ENCODE data around the gene STX8.
A peak's percentile ranks its signal among the peaks of the same experiment; 100 is the strongest.

Gene STX8

DNA sequence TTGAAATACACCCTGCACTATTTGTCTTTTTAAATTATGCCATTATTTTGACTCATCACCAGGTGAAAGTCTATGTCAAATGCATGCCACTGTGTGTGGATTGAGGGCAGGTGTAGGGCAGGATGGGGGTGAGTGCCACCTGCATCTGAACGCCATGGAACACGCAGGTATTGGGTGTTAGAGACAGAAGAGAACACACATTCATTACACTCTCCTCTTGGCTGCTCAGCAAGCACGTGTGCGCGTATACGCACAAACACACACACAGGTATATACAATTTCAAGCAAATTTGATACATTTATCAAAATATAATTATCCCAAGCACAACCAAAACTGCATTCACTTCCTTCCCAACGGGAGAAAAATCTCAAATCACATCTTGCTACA is 285.4 kb downstream of the STX8 start:
- DNase-seq (ENCODE audit: insufficient read length, low spot score) = no peak
- TF ChIP-seq POLR2AphosphoS5 (IDR thresholded peaks at IDR 0.05; ENCODE audit: low read depth, low read length) (no peak), POLR2A (IDR thresholded peaks at IDR 0.05; ENCODE audit: low read depth, low read length) (no peak), POU2F2 (IDR thresholded peaks at IDR 0.05; ENCODE audit: low read depth, low read length) (no peak), TAF1 (IDR thresholded peaks at IDR 0.05; ENCODE audit: low read depth, low read length) (no peak), PAX5 (IDR thresholded peaks at IDR 0.05; ENCODE audit: insufficient read depth, low read length, severe bottlenecking) (no peak), SPI1 (IDR thresholded peaks at IDR 0.05; ENCODE audit: low read depth, low read length) (no peak)
- no peak for FAIRE-seq

DNA sequence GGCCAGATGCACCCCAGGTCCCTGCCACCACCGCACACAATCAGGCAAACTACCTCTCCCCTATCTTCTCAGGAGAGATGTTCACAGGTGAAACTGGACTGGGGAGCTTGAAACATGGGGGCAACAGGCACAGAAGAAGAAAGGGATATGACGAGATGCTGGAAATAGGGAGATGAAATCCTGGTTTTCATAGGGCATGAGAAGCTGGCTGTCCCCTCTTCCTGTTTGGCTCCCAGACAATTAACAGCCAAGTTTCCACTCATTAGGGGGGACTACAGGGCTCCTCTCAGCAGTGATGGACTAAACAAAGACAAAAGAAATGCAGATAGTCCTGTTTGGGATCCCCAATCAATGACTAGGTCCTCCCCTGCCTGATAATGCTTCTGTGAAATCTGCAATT is 288.3 kb downstream of the STX8 start:
- no peak for DNase-seq (ENCODE audit: insufficient read length, low spot score)
- no peak for TF ChIP-seq POU2F2 (IDR thresholded peaks at IDR 0.05; ENCODE audit: low read depth, low read length)
- no peak for TF ChIP-seq POLR2AphosphoS5 (IDR thresholded peaks at IDR 0.05; ENCODE audit: low read depth, low read length)
- TF ChIP-seq PAX5 (IDR thresholded peaks at IDR 0.05; ENCODE audit: insufficient read depth, low read length, severe bottlenecking) = no peak
- no peak for TF ChIP-seq POLR2A (IDR thresholded peaks at IDR 0.05; ENCODE audit: low read depth, low read length)
- TF ChIP-seq SPI1 (IDR thresholded peaks at IDR 0.05; ENCODE audit: low read depth, low read length) = no peak
- no peak for TF ChIP-seq TAF1 (IDR thresholded peaks at IDR 0.05; ENCODE audit: low read depth, low read length)
- FAIRE-seq = no peak

DNA sequence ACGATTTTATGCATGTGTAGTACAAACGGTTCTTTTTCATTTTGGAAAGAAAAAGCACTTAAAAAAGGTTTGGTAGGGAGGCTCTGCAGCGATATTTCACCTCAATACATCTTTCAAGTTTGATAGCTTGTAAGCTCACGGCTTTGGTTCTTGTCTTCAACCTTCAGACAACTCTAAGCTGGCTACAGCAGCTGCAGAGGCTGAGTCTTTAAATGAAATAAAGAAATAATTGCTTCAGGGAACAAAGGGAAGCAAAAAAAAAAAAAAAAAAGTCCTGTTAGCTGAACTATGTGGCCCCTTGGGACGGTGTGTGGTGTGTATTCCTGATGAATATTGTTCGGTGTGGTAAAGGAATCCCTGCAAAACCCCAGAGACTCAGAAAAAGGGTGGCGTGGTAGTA is 289.2 kb downstream of the STX8 start:
- TF ChIP-seq POLR2AphosphoS5 (IDR thresholded peaks at IDR 0.05; ENCODE audit: low read depth, low read length) (no peak), PAX5 (IDR thresholded peaks at IDR 0.05; ENCODE audit: insufficient read depth, low read length, severe bottlenecking) (no peak), POLR2A (IDR thresholded peaks at IDR 0.05; ENCODE audit: low read depth, low read length) (no peak), POU2F2 (IDR thresholded peaks at IDR 0.05; ENCODE audit: low read depth, low read length) (no peak), TAF1 (IDR thresholded peaks at IDR 0.05; ENCODE audit: low read depth, low read length) (no peak), SPI1 (IDR thresholded peaks at IDR 0.05; ENCODE audit: low read depth, low read length) (no peak)
- FAIRE-seq (no peak), DNase-seq (ENCODE audit: insufficient read length, low spot score) (no peak)

DNA sequence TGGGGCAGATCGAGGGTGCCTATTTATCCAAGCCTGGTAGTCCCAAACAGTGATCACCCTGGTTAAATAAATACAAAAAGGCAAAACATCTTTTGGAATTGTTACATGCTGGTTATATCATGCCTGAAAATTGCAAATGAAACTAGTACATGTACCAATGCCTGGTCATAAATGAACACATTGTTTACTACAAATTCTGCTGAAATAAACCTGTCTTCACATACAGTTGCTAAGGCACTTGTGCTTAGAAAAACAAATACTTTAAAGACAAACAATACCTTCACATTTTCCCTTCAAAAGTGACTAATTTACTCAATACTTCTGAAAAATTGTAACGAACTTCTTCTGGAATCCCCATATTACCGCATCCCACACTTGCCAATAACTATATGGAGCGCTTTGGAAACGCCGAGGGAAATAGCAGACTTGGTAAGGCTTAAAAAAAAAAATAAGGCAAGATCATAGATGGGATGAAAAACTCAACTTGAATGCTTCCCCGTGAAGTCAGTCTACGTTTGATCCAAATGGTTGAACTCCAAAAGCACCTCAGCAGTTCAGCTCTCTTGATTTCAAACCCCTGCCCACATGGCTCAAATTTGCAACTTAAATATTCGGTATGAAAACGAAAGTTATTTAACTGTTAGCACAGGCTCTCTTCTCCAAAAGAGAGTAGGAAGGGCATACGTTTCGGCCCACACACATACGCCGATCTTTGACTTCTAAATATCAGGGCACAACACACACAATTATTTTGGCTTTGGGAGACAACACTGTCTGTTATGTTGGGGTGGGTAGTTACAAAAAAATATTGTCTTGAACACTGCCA is 289.8 kb downstream of the STX8 start:
- DNase-seq (ENCODE audit: insufficient read length, low spot score) = no peak
- FAIRE-seq = no peak
- no peak for TF ChIP-seq POU2F2 (IDR thresholded peaks at IDR 0.05; ENCODE audit: low read depth, low read length)
- no peak for TF ChIP-seq PAX5 (IDR thresholded peaks at IDR 0.05; ENCODE audit: insufficient read depth, low read length, severe bottlenecking)
- TF ChIP-seq POLR2AphosphoS5 (IDR thresholded peaks at IDR 0.05; ENCODE audit: low read depth, low read length) = no peak
- TF ChIP-seq TAF1 (IDR thresholded peaks at IDR 0.05; ENCODE audit: low read depth, low read length) = no peak
- TF ChIP-seq SPI1 (IDR thresholded peaks at IDR 0.05; ENCODE audit: low read depth, low read length) = no peak
- TF ChIP-seq POLR2A (IDR thresholded peaks at IDR 0.05; ENCODE audit: low read depth, low read length) = no peak

DNA sequence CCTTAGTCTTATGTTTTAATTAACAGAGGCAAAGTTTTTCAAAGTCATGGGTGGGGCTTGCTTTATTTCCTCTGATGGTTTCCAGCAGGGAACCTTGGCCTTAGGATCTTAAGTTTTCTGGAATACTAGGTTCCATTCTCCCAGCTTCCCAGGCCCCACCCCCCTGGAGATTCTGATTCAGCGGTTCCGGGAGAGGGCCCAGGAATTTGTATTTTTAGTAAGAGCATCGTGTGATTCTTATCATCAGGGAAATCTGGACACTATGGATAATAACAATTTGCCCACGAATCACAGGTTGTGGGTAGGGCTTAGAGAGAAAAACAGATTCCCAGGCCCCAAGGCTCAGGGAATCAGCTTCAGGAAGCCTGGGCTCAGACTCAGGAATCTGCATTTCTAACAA is 290.7 kb downstream of the STX8 start:
- TF ChIP-seq POLR2AphosphoS5 (IDR thresholded peaks at IDR 0.05; ENCODE audit: low read depth, low read length) = no peak
- no peak for TF ChIP-seq TAF1 (IDR thresholded peaks at IDR 0.05; ENCODE audit: low read depth, low read length)
- TF ChIP-seq SPI1 (IDR thresholded peaks at IDR 0.05; ENCODE audit: low read depth, low read length) = no peak
- no peak for TF ChIP-seq POU2F2 (IDR thresholded peaks at IDR 0.05; ENCODE audit: low read depth, low read length)
- TF ChIP-seq PAX5 (IDR thresholded peaks at IDR 0.05; ENCODE audit: insufficient read depth, low read length, severe bottlenecking) = no peak
- no peak for TF ChIP-seq POLR2A (IDR thresholded peaks at IDR 0.05; ENCODE audit: low read depth, low read length)
- FAIRE-seq (no peak), DNase-seq (ENCODE audit: insufficient read length, low spot score) (no peak)

DNA sequence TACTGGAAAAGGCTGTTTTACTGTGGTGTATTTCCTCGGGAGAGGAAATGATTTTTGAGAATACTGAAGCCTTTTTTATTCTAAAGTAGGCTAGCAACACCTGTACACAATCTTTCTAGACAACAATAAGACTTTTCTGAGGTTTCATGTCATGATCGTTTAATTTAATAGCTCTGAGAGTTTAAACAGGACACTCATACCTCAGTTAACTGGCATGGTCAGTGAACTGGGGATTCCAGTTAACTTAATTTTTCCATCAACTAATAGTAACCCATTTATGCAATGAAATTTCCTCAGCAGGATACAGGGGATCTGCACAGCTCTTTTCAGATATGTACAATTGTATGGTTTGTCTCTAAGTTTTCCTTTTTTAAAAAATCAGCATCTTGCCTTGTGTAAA is 291.7 kb downstream of the STX8 start:
- no peak for TF ChIP-seq POLR2A (IDR thresholded peaks at IDR 0.05; ENCODE audit: low read depth, low read length)
- no peak for TF ChIP-seq TAF1 (IDR thresholded peaks at IDR 0.05; ENCODE audit: low read depth, low read length)
- TF ChIP-seq POLR2AphosphoS5 (IDR thresholded peaks at IDR 0.05; ENCODE audit: low read depth, low read length) = no peak
- no peak for TF ChIP-seq PAX5 (IDR thresholded peaks at IDR 0.05; ENCODE audit: insufficient read depth, low read length, severe bottlenecking)
- no peak for TF ChIP-seq SPI1 (IDR thresholded peaks at IDR 0.05; ENCODE audit: low read depth, low read length)
- TF ChIP-seq POU2F2 (IDR thresholded peaks at IDR 0.05; ENCODE audit: low read depth, low read length) = no peak
- no peak for FAIRE-seq

DNA sequence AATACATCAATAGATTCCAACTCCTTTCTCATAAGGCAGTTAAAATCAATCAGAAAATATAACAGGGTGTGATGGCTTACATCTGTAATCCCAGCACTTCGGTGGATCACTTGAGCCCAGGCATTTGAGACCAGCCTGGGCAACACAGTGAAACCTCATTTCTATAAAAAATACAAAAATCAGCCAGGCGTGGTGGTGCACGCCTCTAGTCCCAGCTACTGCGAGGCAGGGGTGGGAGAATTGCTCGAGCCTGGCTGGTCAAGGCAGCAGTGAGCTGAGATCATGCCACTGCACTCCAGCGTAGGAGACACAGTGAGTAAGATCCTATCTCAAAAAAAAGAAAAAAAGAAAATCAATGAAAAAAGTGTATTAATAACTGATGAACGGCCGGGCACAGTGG is 295.7 kb downstream of the STX8 start:
- peak; percentile 51 for FAIRE-seq

More for the DNA sequence above, 291.7 kb downstream of the STX8 start:
- DNase-seq (ENCODE audit: insufficient read length, low spot score) = no peak

DNA sequence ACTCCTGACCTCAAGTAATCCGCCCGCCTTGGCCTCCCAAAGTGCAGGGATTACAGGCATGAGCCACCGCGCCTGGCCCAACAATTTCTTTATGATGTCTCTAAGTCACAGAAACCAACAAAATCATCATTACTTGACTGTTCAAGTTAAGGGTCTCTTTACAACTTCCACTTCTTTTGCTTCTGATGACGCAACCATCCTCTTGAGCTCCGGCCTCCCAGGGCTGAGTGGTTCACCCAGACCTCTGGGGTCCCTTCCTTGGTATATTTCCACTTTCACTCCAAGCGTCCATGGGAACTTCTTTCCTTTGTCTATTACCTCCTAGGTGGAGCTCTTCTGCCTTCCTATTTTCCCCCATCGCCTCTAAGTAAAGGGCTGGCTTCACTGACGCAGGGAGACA is 300.6 kb downstream of the STX8 start:
- FAIRE-seq (no peak), DNase-seq (ENCODE audit: insufficient read length, low spot score) (no peak)
- TF ChIP-seq POLR2A (IDR thresholded peaks at IDR 0.05; ENCODE audit: low read depth, low read length) (no peak), POLR2AphosphoS5 (IDR thresholded peaks at IDR 0.05; ENCODE audit: low read depth, low read length) (no peak), TAF1 (IDR thresholded peaks at IDR 0.05; ENCODE audit: low read depth, low read length) (no peak), PAX5 (IDR thresholded peaks at IDR 0.05; ENCODE audit: insufficient read depth, low read length, severe bottlenecking) (no peak), POU2F2 (IDR thresholded peaks at IDR 0.05; ENCODE audit: low read depth, low read length) (no peak), SPI1 (IDR thresholded peaks at IDR 0.05; ENCODE audit: low read depth, low read length) (no peak)

More for the DNA sequence above, 295.7 kb downstream of the STX8 start:
- TF ChIP-seq PAX5 (IDR thresholded peaks at IDR 0.05; ENCODE audit: insufficient read depth, low read length, severe bottlenecking) (no peak), POU2F2 (IDR thresholded peaks at IDR 0.05; ENCODE audit: low read depth, low read length) (no peak), TAF1 (IDR thresholded peaks at IDR 0.05; ENCODE audit: low read depth, low read length) (no peak), POLR2AphosphoS5 (IDR thresholded peaks at IDR 0.05; ENCODE audit: low read depth, low read length) (no peak), SPI1 (IDR thresholded peaks at IDR 0.05; ENCODE audit: low read depth, low read length) (no peak)
- no peak for DNase-seq (ENCODE audit: insufficient read length, low spot score)

DNA sequence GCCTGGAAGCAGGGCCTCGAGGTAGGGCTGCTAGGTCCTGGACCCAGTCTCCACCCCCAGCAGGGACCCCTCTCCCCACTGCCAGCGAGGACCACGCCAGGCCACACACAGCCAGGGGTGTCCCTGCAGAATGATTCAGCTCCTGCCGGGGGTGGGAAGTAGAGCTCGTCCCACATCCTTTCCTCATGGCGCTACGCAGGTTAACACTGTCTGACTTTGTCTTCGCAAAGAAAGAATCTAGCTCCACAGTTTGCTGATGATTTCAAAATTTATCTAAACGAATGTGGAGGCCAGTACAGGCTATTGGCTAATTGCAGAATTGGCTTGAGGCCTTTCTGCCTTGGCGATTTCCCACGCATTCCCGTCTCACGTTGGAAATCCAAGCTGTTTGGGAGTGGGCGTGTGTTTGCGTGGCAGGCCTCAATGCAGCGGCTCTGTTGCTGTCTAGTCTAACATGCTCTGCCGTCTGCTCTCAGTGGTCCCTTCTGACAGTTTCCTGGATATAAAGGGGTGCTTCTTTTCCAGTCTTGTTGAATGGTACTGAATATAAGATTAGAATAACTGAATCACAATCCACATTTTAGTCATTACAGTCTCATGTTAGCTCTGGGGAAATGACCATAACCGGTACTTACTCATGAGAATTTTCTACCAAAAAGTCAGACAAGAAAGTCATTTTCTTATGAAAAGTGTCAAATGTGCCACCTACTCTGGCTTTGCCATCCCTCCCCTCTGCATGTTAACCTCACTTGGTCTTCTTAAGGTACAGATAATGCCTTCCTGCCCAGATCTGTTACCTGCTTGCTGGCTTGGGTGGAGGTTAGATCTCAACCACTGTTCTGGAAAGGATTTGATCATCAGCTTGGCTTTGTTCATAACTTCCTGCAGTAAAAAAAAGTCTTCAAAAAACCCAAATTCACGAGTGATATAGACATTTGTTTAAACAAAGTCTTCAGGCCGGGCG is 301.9 kb downstream of the STX8 start:
- DNase-seq (ENCODE audit: insufficient read length, low spot score) = no peak
- TF ChIP-seq PAX5 (IDR thresholded peaks at IDR 0.05; ENCODE audit: insufficient read depth, low read length, severe bottlenecking) (no peak), POLR2AphosphoS5 (IDR thresholded peaks at IDR 0.05; ENCODE audit: low read depth, low read length) (no peak), POLR2A (IDR thresholded peaks at IDR 0.05; ENCODE audit: low read depth, low read length) (no peak), TAF1 (IDR thresholded peaks at IDR 0.05; ENCODE audit: low read depth, low read length) (no peak), SPI1 (IDR thresholded peaks at IDR 0.05; ENCODE audit: low read depth, low read length) (no peak), POU2F2 (IDR thresholded peaks at IDR 0.05; ENCODE audit: low read depth, low read length) (no peak)
- FAIRE-seq = no peak

Data from GM12891 (cell line).